Measurements from ENCODE around the gene NRXN2. TPM values are rescaled to one million over a fixed set of nuclear protein-coding genes. Genes with fewer than 3 reads are reported as not detected.
A peak's percentile ranks its signal among the peaks of the same experiment; 100 is the strongest.

The NRXN2 gene
- polyA plus RNA-seq, 1 of the 3 experiments (the other 2 are of a cell fraction), result 0.15 TPM

DNA sequence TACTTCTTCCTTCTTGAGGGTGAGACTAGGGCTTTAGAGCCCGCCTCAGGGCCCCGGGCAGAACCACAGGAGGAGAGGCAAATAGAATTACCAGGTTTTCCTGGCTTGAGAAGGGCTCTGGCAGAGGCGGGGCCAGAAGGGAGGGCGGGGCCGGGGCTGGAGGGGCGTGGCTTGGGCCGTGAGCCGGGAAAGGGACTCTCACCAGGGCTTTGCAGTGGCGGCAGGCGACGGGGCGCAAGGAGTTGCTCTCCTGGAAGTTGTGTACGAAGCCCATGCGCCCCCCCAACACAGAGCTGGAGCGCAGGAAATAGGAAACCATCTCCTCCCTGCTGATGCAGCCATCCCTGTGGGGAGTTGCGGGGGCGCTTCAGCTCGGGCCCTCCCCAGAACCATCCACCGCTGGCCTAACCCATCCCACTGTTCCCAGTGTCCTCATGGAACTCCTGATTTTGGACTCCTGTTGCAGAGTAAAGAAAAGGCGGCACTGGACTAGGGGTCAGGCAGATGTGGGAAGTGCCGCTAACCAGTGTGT is 6.9 kb upstream of the NRXN2 start:
- ChIA-PET POLR2A (no interaction called here), CTCF (interaction anchor here (2.4 kb wide), 1 partner anchor 13 kb away, joined by 16 read pairs; the partner anchor contains the start of gene RASGRP2)
- H2AFZ ChIP-seq (ENCODE audit: low read depth), result no peak overlapping the region
- H4K20me1 ChIP-seq (ENCODE audit: insufficient read depth), result no peaks in the 10 kb centered on the region
- no peaks in the 10 kb centered on the region for H3K9me2 ChIP-seq
- TF ChIP-seq, protein P1, sequence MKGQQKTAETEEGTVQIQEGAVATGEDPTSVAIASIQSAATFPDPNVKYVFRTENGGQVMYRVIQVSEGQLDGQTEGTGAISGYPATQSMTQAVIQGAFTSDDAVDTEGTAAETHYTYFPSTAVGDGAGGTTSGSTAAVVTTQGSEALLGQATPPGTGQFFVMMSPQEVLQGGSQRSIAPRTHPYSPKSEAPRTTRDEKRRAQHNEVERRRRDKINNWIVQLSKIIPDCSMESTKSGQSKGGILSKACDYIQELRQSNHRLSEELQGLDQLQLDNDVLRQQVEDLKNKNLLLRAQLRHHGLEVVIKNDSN (IDR thresholded peaks at IDR 0.05; ENCODE audit: borderline replicate concordance, low read depth), result no peak
- no peak overlapping the region for H3K27ac ChIP-seq (ENCODE audit: low read depth in 2 of 2, low read length in 1 of 2)
- H3K9ac ChIP-seq, result no peak overlapping the region
- H3F3A ChIP-seq (replicated peaks; ENCODE audit: insufficient read depth), result no peaks in the 10 kb centered on the region
- H3K79me2 ChIP-seq (ENCODE audit: insufficient read depth), result no peaks in the 10 kb centered on the region
- H3K4me1 ChIP-seq (ENCODE audit: control insufficient read depth in 1 of 2, insufficient read depth in 2 of 2, low read depth in 1 of 2, low read length in 1 of 2), result peaks cover 0 to 6% of the 10 kb centered on the region in 2 experiments; a peak in 1 of 4 replicates
- no peak overlapping the region for H3K4me2 ChIP-seq
- no peak overlapping the region for H3K4me3 ChIP-seq (ENCODE audit: low read depth in 2 of 2, low read length in 1 of 2)
- no peaks in the 10 kb centered on the region for H3K36me3 ChIP-seq (replicated peaks in 1 of 2; ENCODE audit: control insufficient read depth in 1 of 2, insufficient read depth in 2 of 2, low read length in 1 of 2)
- WGBS (ENCODE audit: low lambda C conversion rate), result 61% methylated on average over 14 of the region's 21 CpGs
- no peaks in the 10 kb centered on the region for H3K9me3 ChIP-seq
- DNase-seq, result peak; percentile 87
- no peaks in the 10 kb centered on the region for H3K27me3 ChIP-seq (ENCODE audit: insufficient read depth)

GRCh38 chr11:64728757-64729365 is 5.9 kb upstream of the NRXN2 start:
- peaks cover 0 to 16% of the 10 kb centered on the region in 2 experiments; a peak in 1 of 4 replicates for H3K4me1 ChIP-seq (ENCODE audit: control insufficient read depth in 1 of 2, insufficient read depth in 2 of 2, low read depth in 1 of 2, low read length in 1 of 2)
- H3K4me3 ChIP-seq (ENCODE audit: low read depth in 2 of 2, low read length in 1 of 2), result no peak overlapping the region
- no peaks in the 10 kb centered on the region for H3K27me3 ChIP-seq (ENCODE audit: insufficient read depth)
- no peaks in the 10 kb centered on the region for H4K20me1 ChIP-seq (ENCODE audit: insufficient read depth)
- no peaks in the 10 kb centered on the region for H3K79me2 ChIP-seq (ENCODE audit: insufficient read depth)
- no peaks in the 10 kb centered on the region for H3K36me3 ChIP-seq (replicated peaks in 1 of 2; ENCODE audit: control insufficient read depth in 1 of 2, insufficient read depth in 2 of 2, low read length in 1 of 2)
- WGBS (ENCODE audit: low lambda C conversion rate), result 89% methylated on average over 10 of the region's 11 CpGs
- CTCF ChIA-PET, result interaction anchor here (0.9 to 2.4 kb wide), 2 partner anchors 14 to 40 kb away, joined by 3 to 16 read pairs; partner anchors contain the start of gene RASGRP2
- TF ChIP-seq GABPA (IDR thresholded peaks at IDR 0.05; ENCODE audit: low read depth), result no peak
- TF ChIP-seq RXRA (IDR thresholded peaks at IDR 0.05; ENCODE audit: borderline replicate concordance, low read depth), result no peak
- no peak for TF ChIP-seq TCF12 (IDR thresholded peaks at IDR 0.05)
- TF ChIP-seq RFX5 (IDR thresholded peaks at IDR 0.05; ENCODE audit: low read length), result no peak
- no peak for TF ChIP-seq REST (IDR thresholded peaks at IDR 0.05; ENCODE audit: low read depth, low read length)
- no peak for TF ChIP-seq FOXJ3 (CRISPR knock-in tag; IDR thresholded peaks at IDR 0.05)
- TF ChIP-seq, protein P2, sequence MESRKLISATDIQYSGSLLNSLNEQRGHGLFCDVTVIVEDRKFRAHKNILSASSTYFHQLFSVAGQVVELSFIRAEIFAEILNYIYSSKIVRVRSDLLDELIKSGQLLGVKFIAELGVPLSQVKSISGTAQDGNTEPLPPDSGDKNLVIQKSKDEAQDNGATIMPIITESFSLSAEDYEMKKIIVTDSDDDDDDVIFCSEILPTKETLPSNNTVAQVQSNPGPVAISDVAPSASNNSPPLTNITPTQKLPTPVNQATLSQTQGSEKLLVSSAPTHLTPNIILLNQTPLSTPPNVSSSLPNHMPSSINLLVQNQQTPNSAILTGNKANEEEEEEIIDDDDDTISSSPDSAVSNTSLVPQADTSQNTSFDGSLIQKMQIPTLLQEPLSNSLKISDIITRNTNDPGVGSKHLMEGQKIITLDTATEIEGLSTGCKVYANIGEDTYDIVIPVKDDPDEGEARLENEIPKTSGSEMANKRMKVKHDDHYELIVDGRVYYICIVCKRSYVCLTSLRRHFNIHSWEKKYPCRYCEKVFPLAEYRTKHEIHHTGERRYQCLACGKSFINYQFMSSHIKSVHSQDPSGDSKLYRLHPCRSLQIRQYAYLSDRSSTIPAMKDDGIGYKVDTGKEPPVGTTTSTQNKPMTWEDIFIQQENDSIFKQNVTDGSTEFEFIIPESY (IDR thresholded peaks at IDR 0.05; ENCODE audit: borderline replicate concordance, low read depth), result no peak
- no peak for TF ChIP-seq TEAD4 (IDR thresholded peaks at IDR 0.05; ENCODE audit: borderline replicate concordance, insufficient read depth)
- TF ChIP-seq, protein P1 (IDR thresholded peaks at IDR 0.05; ENCODE audit: borderline replicate concordance, low read depth), result no peak
- no peak for TF ChIP-seq NFIC (IDR thresholded peaks at IDR 0.05; ENCODE audit: borderline replicate concordance)
- no peak for TF ChIP-seq FOXM1 (IDR thresholded peaks at IDR 0.05; ENCODE audit: low read depth)
- no peak for TF ChIP-seq TAF1 (IDR thresholded peaks at IDR 0.05; ENCODE audit: borderline replicate concordance, low read depth, low read length)
- TF ChIP-seq RAD21 (IDR thresholded peaks at IDR 0.05; ENCODE audit: low read length), result no peak
- POLR2A ChIA-PET, result no interaction called here
- no peak overlapping the region for H2AFZ ChIP-seq (ENCODE audit: low read depth)
- H3K4me2 ChIP-seq, result no peak overlapping the region
- H3K9me2 ChIP-seq, result no peaks in the 10 kb centered on the region
- DNase-seq, result no peak
- H3F3A ChIP-seq (replicated peaks; ENCODE audit: insufficient read depth), result no peaks in the 10 kb centered on the region
- no peak overlapping the region for H3K9ac ChIP-seq
- no peaks in the 10 kb centered on the region for H3K9me3 ChIP-seq
- no peak overlapping the region for H3K27ac ChIP-seq (ENCODE audit: low read depth in 2 of 2, low read length in 1 of 2)
